Osteocyte (in vitro differentiated cells): ENCODE data around the gene FOXF2. TPM values are rescaled to one million over a fixed set of nuclear protein-coding genes. Genes with fewer than 3 reads are reported as not detected.

ENCODE experiments used
- DNase-seq: peaks from one replicate; pipeline ENCODE4 v3.0.0; 2021; ENCODE audit warnings: mixed read lengths; ENCODE audit not compliant: unreplicated experiment; ENCODE audit errors: extremely low spot score
- H3K27ac Mint-ChIP-seq: one replicate; pipeline ENCODE4 v1.8.0; 2021; ENCODE audit warnings: mild to moderate bottlenecking, mixed read lengths; ENCODE audit not compliant: unreplicated experiment
- H3K27me3 Mint-ChIP-seq: one replicate; pipeline ENCODE4 v1.8.0; 2021; ENCODE audit warnings: mixed read lengths; ENCODE audit not compliant: unreplicated experiment
- H3K36me3 Mint-ChIP-seq: one replicate; pipeline ENCODE4 v1.8.0; 2021; ENCODE audit warnings: mixed read lengths; ENCODE audit not compliant: unreplicated experiment
- H3K4me1 Mint-ChIP-seq: one replicate; pipeline ENCODE4 v1.8.0; 2021; ENCODE audit warnings: mixed read lengths; ENCODE audit not compliant: unreplicated experiment
- H3K4me3 Mint-ChIP-seq: one replicate; pipeline ENCODE4 v1.8.0; 2021; ENCODE audit warnings: mild to moderate bottlenecking, moderate library complexity, mixed read lengths; ENCODE audit not compliant: unreplicated experiment
- H3K9me3 Mint-ChIP-seq: one replicate; pipeline ENCODE4 v1.8.0; 2021; ENCODE audit warnings: mixed read lengths; ENCODE audit not compliant: unreplicated experiment
- CTCF ChIP-seq: fragments of 200-600 bp; sonication (generic); IDR thresholded peaks from 2 replicates; pipeline ENCODE4 v1.5.0; 2021; ENCODE audit warnings: antibody characterized with exemption, mild to moderate bottlenecking, moderate library complexity
- total RNA-seq: library from RNA; stranded (reverse); gene quantifications from 2 replicates; pipeline ENCODE4 v1.2.1, GENCODE V29; 2021

The FOXF2 gene
- total RNA-seq, 1 donor from 2014 or later = 1.8 TPM

DNA sequence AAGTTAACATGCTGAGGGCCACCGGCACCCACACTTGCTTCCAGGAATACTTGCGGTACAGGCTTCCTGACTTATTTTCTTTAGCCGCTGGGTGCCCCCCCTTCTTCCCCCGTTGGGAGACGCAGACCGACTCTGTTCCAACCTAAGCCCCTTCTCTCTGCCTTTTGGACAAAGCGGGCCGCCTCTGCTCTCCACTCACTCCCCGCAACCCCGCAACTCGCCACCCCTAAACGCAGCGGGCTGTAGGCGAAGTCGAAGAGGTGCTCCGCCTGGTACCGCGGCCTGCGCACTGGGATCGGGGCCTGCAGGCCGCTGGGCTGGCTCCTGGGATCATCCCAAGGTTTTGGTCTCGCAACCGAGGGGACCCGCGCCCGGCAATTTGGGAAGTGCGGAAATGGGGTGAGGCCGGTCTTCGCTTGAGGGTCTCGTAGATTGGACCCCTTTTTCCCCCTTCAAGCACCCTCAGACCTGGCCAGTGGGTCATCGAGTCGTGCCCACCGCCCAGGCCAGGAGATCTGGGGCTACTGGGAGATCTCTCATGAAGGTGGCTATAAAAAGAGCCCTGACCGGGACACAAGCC, 4.7 kb upstream of the FOXF2 start:
- H3K36me3 Mint-ChIP-seq = peaks cover 4% of the 10 kb centered on the region
- peaks cover 36% of the 10 kb centered on the region for H3K4me1 Mint-ChIP-seq
- no peak for DNase-seq
- H3K4me3 Mint-ChIP-seq = no peak overlapping the region
- no peak overlapping the region for H3K27ac Mint-ChIP-seq
- peaks cover 74% of the 10 kb centered on the region for H3K27me3 Mint-ChIP-seq
- H3K9me3 Mint-ChIP-seq = no peaks in the 10 kb centered on the region
- TF ChIP-seq CTCF = no peak

DNA sequence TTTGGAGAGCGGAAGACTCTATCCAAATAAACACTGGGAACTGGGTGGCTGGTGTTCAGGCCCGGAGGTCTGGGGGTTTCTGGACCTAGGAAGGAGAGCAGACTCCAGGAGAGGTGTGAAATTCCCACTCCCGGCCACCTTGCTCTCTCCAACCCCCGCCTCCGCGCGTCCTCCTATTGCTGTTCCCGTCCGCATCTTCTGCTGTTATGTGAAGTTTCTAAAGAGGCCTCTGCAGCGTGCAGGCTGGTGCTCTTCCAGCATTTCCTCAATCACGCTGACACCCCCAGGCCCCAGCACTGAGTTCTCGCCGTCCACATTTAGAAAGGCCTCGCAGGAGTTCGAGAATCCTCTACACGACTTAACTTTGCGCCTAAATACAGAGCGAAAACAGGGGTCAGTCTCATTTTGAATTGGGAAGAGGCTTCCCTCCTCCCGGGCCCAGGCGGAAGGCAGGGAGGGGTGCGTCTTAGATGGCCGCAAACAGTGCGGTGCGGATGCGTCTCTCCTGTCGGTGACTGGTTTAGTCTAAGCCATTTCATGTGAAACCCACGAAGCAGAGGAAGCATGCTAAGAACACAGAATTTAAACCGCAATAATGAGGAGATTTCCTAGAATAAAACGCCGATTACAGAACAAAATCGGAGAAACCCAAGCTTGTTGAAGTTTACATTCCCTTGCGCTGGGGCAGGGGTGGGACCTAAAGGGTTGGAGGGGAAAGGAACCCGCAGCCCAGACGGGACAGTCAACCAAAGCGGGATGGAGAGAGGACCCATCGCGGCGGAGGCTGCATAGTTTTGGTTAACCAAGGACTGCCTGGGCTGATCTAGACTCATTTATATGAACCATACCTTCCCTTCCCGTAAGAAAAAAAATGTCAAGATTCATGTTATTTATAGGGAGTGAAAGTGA, 4.0 kb upstream of the FOXF2 start:
- TF ChIP-seq CTCF = no peak
- H3K4me3 Mint-ChIP-seq = no peak overlapping the region
- peaks cover 38% of the 10 kb centered on the region for H3K4me1 Mint-ChIP-seq
- DNase-seq = no peak
- peaks cover 68% of the 10 kb centered on the region for H3K27me3 Mint-ChIP-seq
- no peak overlapping the region for H3K27ac Mint-ChIP-seq
- H3K9me3 Mint-ChIP-seq = no peaks in the 10 kb centered on the region
- H3K36me3 Mint-ChIP-seq = peaks cover 4% of the 10 kb centered on the region

GRCh38 chr6:1386038-1386709, 3.2 kb upstream of the FOXF2 start:
- no peak for DNase-seq
- Mint-ChIP-seq H3K4me1 (peaks cover 36% of the 10 kb centered on the region), H3K9me3 (no peaks in the 10 kb centered on the region), H3K4me3 (no peak overlapping the region), H3K36me3 (peaks cover 4% of the 10 kb centered on the region), H3K27me3 (peaks cover 64% of the 10 kb centered on the region), H3K27ac (no peak overlapping the region)
- TF ChIP-seq CTCF = no peak

- H3K4me1 Mint-ChIP-seq = peaks cover 43% of the 10 kb centered on the region
- no peak overlapping the region for H3K27ac Mint-ChIP-seq
- no peak for TF ChIP-seq CTCF
- H3K4me3 Mint-ChIP-seq = no peak overlapping the region
- no peak for DNase-seq
- peaks cover 71% of the 10 kb centered on the region for H3K27me3 Mint-ChIP-seq
- no peaks in the 10 kb centered on the region for H3K9me3 Mint-ChIP-seq
- peaks cover 4% of the 10 kb centered on the region for H3K36me3 Mint-ChIP-seq
Observed at GRCh38 chr6:1387538-1387875, 1.9 kb upstream of the FOXF2 start.
